GM20000 (cell line): Measurements from ENCODE around the gene CMC1.
"Not testable (repeated sequence)": the region's sequence is repeated elsewhere in the genome, so short reads cannot be mapped to it uniquely, and the experiment has no call there.

ENCODE experiments used
- DNase-seq: peaks from one replicate; pipeline ENCODE4 v3.0.0; 2012; ENCODE audit warnings: low spot score
- TF ChIP-seq, protein P1 (sequence below): IDR thresholded peaks from 2 replicates; pipeline ENCODE4 v1.5.1; 2012; ENCODE audit warnings: mild to moderate bottlenecking, control low read depth; ENCODE audit errors: extremely low read depth, missing control alignments

Gene CMC1, protein sequence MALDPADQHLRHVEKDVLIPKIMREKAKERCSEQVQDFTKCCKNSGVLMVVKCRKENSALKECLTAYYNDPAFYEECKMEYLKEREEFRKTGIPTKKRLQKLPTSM

DNA sequence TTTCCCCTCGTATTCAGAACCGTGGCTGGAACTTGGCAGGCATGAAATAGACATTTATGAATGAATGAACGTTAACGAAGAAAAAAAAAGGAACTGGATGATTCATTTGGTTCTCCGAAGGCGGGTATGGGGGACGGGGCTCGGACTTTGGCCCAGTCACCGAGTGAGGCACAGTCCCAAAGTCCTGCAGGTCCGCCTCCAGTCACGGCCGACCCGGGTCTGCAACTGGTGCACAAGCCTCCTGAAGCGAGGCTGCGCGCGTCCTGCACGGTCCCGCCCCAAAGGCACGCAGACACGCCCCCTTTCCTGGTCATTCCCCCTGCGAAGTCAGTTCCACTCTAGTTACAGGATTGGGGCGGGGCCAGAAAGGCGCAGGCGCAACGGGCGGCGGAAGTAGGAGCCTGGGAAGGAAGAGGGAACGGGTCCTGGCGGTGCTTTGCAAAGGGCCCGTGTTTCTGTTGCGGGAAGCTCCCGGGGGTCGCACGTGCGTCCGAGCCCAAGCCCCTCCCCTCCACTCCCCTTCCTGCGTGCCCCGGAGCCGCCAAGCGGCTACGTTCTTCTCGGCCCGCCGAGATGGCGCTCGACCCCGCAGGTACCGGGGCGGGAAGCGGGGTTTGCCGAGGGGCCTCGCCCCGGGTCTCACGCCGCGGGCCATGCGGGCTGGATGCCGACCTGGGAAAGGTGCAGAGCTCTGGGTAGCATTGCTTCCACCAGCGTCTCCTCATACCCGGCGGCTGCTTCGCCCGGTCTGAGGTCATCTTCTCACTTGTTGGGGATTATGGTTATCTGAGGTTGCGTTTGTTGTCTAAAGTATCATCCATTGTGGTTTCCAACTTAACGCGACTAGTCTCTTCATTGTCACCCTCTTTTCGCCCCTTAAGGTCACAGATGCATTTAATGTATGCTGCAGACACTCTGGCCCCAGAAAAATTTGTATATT is at the start of gene CMC1:
Gene CMC1 (plus strand): TSS at position 399 of the 940 bp plus-strand sequence. CDS start 175 bp downstream, at position 574.
- DNase-seq, result peak; percentile 92
- TF ChIP-seq, protein P1, sequence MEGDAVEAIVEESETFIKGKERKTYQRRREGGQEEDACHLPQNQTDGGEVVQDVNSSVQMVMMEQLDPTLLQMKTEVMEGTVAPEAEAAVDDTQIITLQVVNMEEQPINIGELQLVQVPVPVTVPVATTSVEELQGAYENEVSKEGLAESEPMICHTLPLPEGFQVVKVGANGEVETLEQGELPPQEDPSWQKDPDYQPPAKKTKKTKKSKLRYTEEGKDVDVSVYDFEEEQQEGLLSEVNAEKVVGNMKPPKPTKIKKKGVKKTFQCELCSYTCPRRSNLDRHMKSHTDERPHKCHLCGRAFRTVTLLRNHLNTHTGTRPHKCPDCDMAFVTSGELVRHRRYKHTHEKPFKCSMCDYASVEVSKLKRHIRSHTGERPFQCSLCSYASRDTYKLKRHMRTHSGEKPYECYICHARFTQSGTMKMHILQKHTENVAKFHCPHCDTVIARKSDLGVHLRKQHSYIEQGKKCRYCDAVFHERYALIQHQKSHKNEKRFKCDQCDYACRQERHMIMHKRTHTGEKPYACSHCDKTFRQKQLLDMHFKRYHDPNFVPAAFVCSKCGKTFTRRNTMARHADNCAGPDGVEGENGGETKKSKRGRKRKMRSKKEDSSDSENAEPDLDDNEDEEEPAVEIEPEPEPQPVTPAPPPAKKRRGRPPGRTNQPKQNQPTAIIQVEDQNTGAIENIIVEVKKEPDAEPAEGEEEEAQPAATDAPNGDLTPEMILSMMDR, result no peak

DNA sequence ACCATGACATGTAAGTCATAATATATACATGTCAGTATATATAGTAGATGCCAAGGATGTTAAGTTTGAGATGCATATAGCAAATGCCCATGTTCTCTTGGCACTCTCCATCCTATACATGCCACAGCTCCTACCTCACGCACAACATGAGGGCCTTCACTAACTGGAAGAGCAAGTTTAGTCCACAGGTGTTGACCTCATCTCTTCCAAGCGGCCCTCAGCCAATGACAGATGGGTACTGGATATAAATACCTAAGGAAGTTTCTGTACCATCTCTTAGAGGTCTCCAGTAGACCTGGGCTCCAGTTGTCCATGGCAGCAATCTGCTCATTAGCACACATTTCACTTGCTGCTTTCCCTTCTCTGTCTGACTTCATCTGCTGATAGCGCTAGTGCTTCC is 43.3 kb upstream of the CMC1 start:
- no peak for DNase-seq
- TF ChIP-seq, protein P1, result no peak

DNA sequence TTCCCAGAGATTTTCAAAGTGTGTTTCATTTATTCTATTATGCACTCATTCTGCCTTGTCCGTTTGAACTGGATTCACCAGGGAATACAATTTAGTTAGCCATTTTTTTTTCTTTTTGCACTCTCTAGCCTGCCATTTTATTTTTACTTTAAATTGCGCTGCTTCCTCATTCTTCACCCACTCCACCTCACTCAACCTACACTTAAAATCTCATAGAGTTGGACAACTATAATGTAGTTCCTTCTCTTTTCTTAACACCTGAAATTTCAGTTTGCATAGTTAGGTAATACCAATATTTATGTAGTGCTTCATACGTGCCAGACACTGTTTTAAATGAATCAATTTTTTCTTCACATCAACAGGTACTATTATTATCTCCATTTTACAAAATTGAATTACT is 42.4 kb upstream of the CMC1 start:
- TF ChIP-seq, protein P1, result no peak
- no peak for DNase-seq

DNA sequence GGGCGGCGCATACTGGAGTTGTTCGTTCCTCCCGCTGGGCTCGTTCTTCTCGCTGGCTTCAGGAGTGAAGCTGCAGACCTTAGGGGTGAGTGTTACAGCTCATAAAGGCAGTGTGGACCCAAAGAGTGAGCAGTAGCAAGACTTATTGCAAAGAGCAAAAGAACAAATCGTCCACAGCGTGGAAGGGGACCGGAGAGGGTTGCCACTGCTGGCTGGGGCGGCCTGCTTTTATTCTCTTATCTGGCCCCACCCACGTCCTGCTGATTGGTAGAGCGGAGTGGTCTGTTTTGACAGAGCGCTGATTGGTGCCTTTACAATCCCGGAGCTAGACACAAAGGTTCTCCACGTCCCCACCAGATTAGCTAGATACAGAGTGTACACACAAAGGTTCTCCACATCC is 41.8 kb upstream of the CMC1 start:
- DNase-seq, result not testable (repeated sequence)

DNA sequence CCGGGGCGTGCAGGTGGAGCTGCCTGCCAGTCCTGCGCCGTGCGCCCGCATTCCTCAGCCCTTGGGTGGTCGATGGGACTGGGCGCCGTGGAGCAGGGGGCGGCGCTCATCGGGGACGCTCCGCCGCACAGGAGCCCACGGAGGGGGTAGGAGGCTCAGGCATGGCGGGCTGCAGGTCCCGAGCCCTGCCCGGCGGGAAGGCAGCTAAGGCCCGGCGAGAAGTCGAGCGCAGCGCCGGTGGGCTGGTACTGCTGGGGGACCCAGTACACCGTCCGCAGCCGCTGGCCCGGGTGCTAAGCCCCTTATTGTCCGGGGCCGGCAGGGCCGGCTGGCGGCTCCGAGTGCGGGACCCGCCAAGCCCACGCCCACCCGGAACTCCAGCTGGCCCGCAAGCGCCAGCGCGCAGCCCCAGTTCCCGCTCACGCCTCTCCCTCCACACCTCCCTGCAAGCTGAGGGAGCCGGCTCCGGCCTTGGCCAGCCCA is 41.0 kb upstream of the CMC1 start:
- DNase-seq, result not testable (repeated sequence)

DNA sequence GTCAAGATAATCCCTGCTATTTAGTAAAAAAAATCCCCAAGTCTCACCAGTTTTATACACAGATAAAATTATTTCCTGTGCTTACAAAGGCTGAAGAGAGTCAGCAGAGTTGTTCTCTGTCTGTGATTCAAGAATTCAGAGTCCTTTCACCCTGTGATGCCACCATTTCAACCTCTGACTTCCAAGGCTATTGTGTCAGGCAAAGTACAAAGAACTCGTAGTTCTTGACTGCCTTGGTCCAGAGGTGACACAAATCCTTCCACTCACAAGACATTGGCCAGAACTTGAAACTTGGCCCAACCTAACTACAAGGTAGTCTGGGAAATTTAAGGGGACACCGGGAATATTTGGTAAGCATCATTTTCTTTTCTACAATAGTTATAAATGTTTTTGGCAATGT is 34.9 kb upstream of the CMC1 start:
- TF ChIP-seq, protein P1, result no peak
- no peak for DNase-seq

DNA sequence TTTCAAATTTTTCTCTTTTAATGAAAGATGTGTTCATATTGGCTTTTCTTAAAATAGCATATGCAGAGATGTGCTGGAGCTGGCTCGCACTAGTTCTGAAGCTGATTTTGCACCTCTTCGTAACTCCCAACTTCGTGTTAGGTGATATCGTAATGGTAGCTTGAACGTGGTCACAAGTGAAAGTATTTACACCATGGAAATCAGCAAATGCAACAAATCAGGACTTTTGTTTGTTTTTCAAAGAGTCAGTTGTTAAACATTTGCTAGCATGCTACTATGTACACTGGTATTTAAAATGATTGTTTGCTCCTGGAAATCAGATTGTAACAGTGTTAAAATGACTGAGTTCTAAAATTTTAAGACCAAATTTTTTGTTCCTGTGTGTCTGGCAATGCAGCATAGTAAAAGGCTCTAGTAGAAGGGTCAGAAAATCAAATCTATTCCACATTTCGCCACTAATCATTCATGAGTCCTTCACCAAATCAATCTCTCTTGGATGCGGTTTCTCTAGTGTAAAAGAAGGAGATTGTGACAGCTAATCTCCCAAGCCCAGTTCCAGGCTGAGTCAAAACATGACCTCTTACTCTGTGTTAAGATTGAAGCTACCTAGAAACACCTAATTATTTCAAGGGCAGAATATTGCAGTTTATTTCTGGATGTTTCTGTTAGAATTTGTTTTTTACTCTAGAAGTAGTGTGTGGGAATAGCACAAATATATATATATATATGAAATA is 34.3 kb upstream of the CMC1 start:
- no peak for DNase-seq
- TF ChIP-seq, protein P1, result no peak

DNA sequence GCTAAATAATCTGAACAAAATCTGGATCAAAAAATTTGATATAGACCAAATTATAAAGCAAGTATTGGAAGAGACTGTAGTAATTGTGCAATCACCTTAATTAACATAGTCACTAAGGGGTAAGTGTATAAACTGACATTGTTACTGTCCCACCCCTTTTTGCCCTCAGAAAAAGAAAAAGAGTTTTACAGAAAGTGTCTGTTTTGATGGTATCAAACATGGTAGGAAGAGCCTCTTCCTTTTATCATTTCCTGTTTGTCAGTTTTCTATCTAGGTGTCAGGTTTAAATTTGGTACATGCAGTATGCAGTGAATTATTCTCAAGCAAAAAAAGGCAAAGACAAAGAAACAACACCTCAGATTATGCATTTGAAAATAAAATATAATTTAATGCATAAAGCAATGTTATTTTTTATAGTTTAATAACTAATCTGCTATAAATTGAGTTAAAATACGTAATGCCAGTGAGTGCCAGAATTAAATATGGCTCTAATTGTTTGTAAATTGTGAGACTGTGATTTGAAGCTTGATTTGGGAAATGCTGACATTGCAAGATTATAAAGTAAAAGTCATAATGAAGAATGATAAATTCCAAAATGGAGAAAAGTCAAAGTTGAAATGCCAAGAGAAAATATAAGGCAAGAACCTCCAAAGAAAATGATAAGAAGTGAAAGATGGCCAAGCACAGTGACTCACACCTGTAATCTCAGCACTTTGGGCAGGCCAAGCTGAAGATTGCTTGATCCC is 30.3 kb upstream of the CMC1 start:
- DNase-seq, result no peak
- TF ChIP-seq, protein P1, result no peak
